ENCODE results near the gene TTC24.
A peak's percentile ranks its signal among the peaks of the same experiment; 100 is the strongest.

TTC24 gene

DNA sequence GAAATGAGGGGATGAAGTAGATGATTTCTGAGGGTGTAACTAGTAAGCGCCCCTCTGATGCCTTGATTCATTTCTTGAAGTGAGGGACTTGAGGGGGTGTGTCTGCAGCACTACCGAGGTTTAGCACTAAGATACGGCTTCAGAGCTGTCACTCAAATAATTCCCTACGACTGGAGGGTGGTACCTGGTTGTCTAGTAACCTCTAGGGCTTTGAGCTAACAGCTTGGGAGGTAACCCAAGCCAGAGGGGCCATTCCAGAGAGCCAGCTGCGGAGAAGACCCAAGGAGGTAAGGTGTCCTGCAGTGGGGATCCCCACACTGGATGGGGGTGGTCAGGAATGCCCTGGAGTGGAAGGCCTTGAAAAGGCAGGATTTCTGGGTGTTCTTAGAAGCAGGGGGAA, at the start of gene TTC24:
TTC24 (plus strand) TSS at position 252 of the 400 bp plus-strand sequence. CDS start 1,642 bp downstream, outside the sequence.
- Mint-ChIP-seq H3K4me3 (peak within 1 kb of the TSS in 1 of 2 donors; percentile 11), H3K27me3 (no peaks in the 10 kb centered on the region), H3K4me1 (peaks cover 25 to 45% of the 10 kb centered on the region in 2 donors), H3K36me3 (peaks cover under 1 to 4% of the 10 kb centered on the region in 2 donors), H3K9me3 (no peaks in the 10 kb centered on the region), H3K27ac (no peak within 1 kb of the TSS)
- ATAC-seq (replicated peaks) (no peak), DNase-seq (no peak)

DNA sequence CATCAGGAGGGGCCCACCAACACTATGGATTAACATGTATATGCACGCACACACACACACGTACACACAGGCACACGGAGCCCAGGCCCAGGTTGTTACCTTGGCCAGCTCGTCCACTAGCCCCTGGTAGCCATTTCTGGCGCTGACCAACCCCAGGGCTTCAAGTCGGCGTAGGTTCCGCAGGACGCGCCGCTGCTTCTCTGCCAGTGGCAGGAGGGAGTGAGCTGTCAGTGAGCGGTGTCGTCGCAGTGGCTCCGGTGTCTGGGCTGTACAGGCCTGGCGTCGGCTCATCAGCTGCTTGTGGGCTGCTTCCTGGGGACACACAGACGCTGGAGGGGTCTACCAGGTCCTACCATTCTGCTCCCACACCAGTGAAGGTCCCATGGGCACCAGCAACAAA, 49.5 kb upstream of the TTC24 start:
- Mint-ChIP-seq H3K36me3 (peaks cover 0 to 2% of the 10 kb centered on the region in 2 donors), H3K9me3 (no peaks in the 10 kb centered on the region), H3K4me3 (no peak overlapping the region), H3K27me3 (no peaks in the 10 kb centered on the region), H3K4me1 (peaks cover 13 to 21% of the 10 kb centered on the region in 2 donors), H3K27ac (no peak overlapping the region)
- ATAC-seq (replicated peaks) (no peak), DNase-seq (no peak)

DNA sequence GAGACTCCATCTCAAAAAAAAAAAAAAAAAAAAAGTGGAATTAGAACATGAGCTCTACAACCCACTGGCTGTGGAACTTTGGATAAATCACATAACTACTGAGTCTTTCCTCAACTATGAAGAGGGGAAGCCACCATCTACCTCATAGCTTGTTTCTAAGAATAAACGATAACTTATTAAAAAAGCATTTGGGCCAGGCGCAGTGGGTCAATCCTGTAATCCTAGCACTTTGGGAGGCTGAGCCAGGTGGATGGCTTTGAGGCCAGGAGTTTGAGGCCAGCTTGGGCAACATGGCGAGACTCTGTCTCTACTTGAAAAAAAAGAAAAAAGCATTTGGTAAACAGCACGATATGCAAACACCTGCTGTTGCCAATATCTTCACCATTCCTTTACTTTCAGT, 47.1 kb upstream of the TTC24 start:
- Mint-ChIP-seq H3K9me3 (no peaks in the 10 kb centered on the region), H3K27ac (no peak overlapping the region), H3K4me1 (peaks cover 6% of the 10 kb centered on the region in 2 donors), H3K36me3 (no peaks in the 10 kb centered on the region), H3K4me3 (no peak overlapping the region), H3K27me3 (no peaks in the 10 kb centered on the region)
- ATAC-seq (replicated peaks) (no peak), DNase-seq (no peak)

DNA sequence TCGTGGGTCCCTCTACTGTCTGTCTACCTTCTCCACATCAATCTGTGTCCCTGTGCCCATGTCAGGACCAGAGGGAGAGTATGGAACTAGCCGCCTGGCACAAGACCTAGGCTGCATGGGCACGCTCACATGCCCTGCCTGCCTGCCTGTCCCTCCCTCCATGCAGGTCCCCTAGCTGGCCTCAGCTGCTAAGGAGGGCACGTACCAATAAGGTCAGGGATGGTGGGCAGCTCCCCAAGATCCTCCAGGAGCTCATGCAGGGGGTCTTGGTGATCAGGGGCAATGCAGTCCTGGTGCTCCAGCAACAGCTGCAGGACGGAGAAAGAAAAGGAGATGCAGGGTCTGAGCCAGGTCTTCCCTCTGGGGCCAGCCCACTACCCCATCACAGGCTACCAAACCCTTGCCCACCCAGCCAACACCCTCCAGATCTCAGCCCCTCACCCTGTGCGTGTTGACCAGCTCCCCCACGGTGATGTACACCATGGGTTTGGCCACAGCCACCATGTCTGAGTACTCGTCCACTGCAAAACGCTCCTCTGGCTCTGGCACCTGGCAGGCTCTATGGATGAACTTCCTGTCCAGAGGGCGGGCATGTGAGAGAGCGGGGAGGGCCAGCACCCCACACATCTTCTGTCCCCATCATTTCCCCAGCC, 45.8 kb upstream of the TTC24 start:
- Mint-ChIP-seq H3K9me3 (no peaks in the 10 kb centered on the region), H3K4me1 (no peaks in the 10 kb centered on the region), H3K27ac (peak overlapping the region; percentile 4), H3K4me3 (no peak overlapping the region), H3K27me3 (no peaks in the 10 kb centered on the region), H3K36me3 (no peaks in the 10 kb centered on the region)
- no peak for DNase-seq
- no peak for ATAC-seq (replicated peaks)

DNA sequence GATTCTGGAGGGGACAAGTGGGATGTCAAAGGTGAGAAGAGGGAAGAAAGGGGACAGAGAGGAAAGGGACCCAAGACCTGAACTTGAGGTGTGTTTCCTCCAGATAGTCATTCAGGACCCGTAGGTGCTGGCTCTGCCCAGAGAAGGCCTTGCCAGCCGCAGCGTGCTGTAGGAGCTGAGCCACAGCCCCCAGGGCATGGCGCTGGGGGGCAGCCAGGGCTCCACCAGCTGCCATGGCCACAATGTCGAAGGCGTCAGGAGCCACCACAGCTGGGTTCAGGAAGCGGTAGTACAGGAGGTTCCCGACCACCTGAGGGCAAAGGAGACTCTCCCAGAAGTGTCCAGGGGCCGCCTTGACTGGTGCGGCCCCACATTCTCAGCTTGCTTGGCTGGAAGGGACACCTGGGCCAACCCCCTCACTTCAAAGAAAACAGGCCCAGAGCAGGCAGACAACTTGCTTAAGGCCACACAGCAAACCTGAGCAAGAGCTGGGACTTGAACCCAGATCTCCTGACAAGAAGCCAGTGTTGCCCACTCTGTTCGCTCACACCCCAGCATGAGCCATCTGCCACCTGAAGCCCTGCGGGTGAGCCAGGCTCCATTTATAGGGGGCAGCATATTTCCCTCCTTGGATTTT, 45.0 kb upstream of the TTC24 start:
- Mint-ChIP-seq H3K9me3 (no peaks in the 10 kb centered on the region), H3K4me3 (no peak overlapping the region), H3K36me3 (no peaks in the 10 kb centered on the region), H3K27ac (peak overlapping the region; percentile 4), H3K4me1 (no peaks in the 10 kb centered on the region), H3K27me3 (no peaks in the 10 kb centered on the region)
- no peak for ATAC-seq (replicated peaks)
- DNase-seq: no peak

DNA sequence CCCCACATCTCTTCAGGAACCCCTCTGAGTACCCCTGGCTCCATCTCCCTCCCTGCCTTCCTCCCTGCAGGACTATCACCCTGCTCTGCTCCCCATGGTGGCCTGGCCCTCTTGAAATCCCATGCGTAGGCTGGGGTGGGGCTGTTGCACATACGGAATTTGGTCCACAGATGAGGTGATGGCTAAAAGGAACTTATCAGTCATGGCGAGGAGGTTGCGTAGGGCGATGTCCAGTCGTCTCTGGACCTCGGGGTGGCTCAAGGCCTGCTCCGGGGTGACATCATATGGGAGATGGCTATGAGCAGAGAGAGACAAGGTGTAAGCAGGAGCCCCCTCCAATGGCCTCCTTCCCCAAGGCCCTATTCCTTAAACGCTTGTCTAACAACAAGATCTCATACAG, 42.5 kb upstream of the TTC24 start:
- Mint-ChIP-seq H3K9me3 (no peaks in the 10 kb centered on the region), H3K36me3 (no peaks in the 10 kb centered on the region), H3K27ac (no peak overlapping the region), H3K4me3 (no peak overlapping the region), H3K4me1 (no peaks in the 10 kb centered on the region), H3K27me3 (no peaks in the 10 kb centered on the region)
- ATAC-seq (replicated peaks): no peak
- DNase-seq: no peak

DNA sequence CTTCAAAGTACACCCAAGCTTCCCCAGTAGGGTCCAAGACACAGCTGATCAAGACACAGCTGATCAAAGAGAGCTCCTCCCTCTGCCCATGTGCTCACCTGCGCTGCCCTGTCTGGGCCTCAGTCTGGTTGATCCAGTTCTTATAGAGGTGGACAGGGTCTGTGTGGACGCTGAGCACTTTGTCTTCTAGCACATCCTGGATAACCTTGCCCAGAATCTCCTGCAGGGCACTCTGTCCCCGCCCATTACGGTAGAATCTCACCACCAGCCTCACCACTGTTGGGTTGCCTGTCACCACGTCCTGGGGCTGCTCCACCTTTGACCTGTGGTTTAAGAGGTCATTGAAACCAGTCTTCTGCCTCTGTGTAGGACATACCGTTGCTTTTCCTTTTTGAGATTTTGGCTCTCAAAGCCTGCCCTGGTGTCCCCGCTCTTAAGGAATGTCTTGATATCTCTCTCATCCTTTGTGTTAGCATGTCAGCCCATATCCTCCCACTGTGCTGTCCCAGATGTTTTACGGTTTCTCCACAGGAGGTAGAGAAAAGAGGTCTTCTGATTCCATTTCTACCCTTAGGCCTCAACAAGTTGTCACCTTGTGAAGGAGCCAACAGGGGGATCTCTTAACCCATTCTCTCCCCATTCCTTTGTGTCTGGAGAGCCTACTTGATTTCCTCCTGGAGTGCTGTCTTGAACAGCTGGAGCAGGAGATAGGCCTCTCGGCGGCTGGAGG, 40.6 kb upstream of the TTC24 start:
- H3K9me3 Mint-ChIP-seq: no peaks in the 10 kb centered on the region
- no peaks in the 10 kb centered on the region for H3K4me1 Mint-ChIP-seq
- DNase-seq (no peak), ATAC-seq (replicated peaks) (no peak)
- no peak overlapping the region for H3K4me3 Mint-ChIP-seq
- no peak overlapping the region for H3K27ac Mint-ChIP-seq
- no peaks in the 10 kb centered on the region for H3K27me3 Mint-ChIP-seq
- H3K36me3 Mint-ChIP-seq: no peaks in the 10 kb centered on the region

DNA sequence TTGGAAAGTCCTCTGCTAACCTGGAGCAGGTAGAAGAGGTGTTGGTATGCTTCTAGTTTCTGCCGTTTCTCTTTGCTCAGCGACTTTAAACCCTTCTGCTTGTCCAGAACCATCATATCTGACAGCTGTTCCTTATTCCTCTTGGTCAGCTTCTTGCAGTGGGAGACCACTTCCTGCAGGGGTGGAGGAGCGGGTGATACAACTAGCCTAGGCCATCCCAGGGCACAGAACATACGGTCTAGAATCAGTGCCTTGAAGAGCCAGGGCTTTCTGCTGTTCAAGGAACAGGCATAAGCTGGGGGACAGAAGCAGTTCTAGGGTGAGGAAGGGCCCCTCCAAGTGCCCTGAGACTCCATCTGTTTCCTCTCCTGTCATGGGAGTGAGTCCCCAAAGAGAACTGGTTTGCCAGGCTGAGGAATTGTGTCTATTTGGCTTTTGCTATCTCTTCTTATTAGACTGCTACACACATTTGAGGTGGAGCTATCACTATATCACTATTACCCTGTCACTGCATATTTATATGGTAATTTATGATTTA, 39.6 kb upstream of the TTC24 start:
- Mint-ChIP-seq H3K4me3 (no peak overlapping the region), H3K36me3 (no peaks in the 10 kb centered on the region), H3K27ac (no peak overlapping the region)

DNA sequence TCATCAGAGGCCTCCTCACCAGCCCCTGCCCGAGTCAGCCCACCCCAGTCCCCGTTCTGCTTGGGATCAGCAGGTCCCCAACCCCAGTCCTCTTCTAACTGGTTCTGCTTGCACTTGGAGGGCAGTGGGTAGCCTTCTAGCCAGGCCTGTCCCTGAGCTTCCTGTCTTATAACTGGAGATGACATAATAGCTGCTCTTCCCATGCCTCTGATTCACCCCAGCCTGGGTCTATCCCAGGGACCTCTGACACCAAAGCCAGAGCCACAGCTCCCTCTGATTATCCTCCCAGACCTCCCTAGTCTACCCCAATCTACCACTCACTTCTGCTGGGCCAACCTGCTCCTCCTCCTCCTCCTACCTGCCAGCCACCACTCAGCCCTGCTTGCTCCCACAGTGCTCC, 38.6 kb upstream of the TTC24 start:
- Mint-ChIP-seq H3K4me1 (peaks cover 3 to 6% of the 10 kb centered on the region in 2 donors), H3K4me3 (no peak overlapping the region), H3K36me3 (no peaks in the 10 kb centered on the region), H3K9me3 (no peaks in the 10 kb centered on the region), H3K27ac (no peak overlapping the region), H3K27me3 (no peaks in the 10 kb centered on the region)
- ATAC-seq (replicated peaks) (no peak), DNase-seq (no peak)

More for the DNA sequence above, 39.6 kb upstream of the TTC24 start:
- ATAC-seq (replicated peaks): no peak
- H3K4me1 Mint-ChIP-seq: peaks cover 3 to 5% of the 10 kb centered on the region in 2 donors
- H3K27me3 Mint-ChIP-seq: no peaks in the 10 kb centered on the region
- DNase-seq: no peak
- H3K9me3 Mint-ChIP-seq: no peaks in the 10 kb centered on the region

DNA sequence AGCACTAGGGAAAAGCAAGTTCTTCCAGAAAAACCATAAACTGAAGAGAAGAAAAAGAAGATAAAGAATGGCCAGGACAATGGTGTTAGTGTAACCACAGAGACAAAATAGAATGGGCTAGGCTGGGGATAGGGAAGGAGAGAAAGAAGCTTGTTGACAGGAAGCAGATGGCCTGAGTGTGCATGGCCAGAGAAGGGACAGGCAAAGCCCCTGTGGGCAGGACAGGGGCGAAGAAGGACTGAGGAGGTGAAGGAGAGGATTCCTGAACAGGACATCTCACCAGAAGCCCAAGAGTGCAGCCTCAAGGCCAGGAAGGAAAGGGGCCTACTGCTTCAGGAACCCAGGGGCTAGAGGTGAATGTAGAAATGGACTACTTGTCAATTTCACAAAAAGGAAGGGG, 36.5 kb upstream of the TTC24 start:
- Mint-ChIP-seq H3K4me1 (peaks cover 6% of the 10 kb centered on the region in 2 donors), H3K36me3 (peaks cover 0 to 1% of the 10 kb centered on the region in 2 donors), H3K27ac (no peak overlapping the region), H3K4me3 (no peak overlapping the region), H3K9me3 (no peaks in the 10 kb centered on the region), H3K27me3 (no peaks in the 10 kb centered on the region)
- DNase-seq: no peak
- no peak for ATAC-seq (replicated peaks)

DNA sequence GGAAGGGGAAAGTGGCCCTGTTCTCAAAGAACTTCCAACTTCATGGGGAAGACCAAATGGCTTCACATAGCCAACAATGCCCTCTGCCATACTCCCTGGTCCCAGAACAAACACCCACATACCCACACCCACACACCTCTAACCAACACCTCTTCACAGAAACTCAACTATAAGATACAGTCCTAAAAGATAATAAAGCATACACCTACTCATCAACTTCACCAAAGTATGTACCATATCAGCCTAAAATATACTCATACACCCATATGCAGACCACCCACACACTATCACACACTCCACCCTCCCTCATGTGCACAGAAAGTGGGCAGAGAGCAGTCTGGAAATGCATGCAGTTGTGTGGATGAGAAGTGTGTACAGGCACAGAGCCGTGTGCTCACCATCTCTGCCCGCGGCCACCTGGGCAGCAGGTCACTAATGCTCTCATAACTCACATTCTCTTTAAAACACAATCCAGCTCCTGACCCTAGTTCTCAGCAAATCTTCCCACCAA, 34.9 kb upstream of the TTC24 start:
- ATAC-seq (replicated peaks): no peak
- Mint-ChIP-seq H3K27ac (no peak overlapping the region), H3K27me3 (no peaks in the 10 kb centered on the region), H3K4me1 (peaks cover 6% of the 10 kb centered on the region in 2 donors), H3K4me3 (no peak overlapping the region), H3K36me3 (peaks cover 0 to 1% of the 10 kb centered on the region in 2 donors), H3K9me3 (no peaks in the 10 kb centered on the region)
- no peak for DNase-seq

DNA sequence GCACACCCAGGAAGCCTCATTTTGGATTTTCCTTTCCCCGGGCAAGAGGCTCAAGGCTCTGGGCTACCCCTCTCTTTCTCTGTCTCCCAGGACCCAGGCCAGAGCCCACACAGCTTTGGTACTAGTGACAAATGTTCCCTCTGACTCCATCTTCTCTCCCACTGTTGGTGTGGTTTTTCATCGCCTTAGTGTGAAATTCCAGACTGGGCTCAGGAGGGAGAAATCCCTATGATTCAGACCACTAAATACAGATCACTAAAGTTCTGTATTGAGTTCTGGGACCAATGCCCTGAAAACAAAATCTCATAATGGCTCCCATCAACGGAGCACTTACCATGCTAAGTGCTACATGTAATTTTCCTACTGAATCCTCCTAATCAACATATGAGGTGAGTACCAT, 33.3 kb upstream of the TTC24 start:
- ATAC-seq (replicated peaks) (no peak), DNase-seq (no peak)
- Mint-ChIP-seq H3K4me3 (no peak overlapping the region), H3K36me3 (peaks cover 0 to 1% of the 10 kb centered on the region in 2 donors), H3K27ac (no peak overlapping the region), H3K4me1 (peaks cover 13 to 16% of the 10 kb centered on the region in 2 donors), H3K27me3 (no peaks in the 10 kb centered on the region), H3K9me3 (no peaks in the 10 kb centered on the region)

DNA sequence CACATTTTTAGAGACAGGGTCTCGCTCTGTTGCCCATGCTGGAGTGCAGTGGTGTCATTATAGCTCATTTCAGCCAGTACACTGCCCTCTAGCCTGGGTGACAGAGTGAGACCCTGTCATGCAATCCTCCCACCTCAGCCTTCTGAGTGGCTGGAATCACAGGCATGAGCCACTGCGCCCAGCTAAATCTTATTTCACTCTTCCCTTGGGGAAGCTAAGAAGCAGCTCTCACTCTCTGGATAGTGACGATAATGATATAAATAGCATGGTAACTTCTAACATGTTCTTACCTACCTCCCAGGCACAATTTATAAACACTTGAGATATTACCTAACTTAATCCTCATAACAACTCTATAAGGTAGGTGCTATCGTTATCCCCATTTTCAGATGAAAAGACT, 32.1 kb upstream of the TTC24 start:
- no peak for DNase-seq
- no peak overlapping the region for H3K4me3 Mint-ChIP-seq
- H3K27me3 Mint-ChIP-seq: no peaks in the 10 kb centered on the region
- peak overlapping the region; percentile 57 for H3K27ac Mint-ChIP-seq
- peaks cover 24 to 28% of the 10 kb centered on the region in 2 donors for H3K4me1 Mint-ChIP-seq
- H3K9me3 Mint-ChIP-seq: no peaks in the 10 kb centered on the region
- no peak for ATAC-seq (replicated peaks)
- peaks cover 0 to 1% of the 10 kb centered on the region in 2 donors for H3K36me3 Mint-ChIP-seq

DNA sequence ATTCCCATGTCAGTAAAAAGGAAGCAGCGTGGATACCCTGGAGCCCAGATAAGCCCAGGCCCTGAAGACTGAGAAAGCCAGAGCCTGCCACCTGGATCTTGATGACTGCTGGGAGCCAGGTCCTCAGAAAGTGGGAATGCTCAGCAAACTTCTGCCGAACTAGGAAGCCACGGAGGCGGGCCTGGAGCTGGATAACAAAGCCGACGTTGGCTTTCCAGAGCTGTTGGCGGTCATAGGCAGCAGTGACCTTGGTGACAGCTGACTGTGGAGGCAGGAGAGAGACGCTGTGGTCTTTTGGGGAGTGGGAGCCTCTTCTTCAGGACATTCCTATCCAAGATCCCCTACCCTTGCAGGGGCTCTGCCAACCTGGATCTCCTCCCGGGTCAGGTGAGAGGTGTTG, 31.5 kb upstream of the TTC24 start:
- Mint-ChIP-seq H3K4me3 (no peak overlapping the region), H3K9me3 (no peaks in the 10 kb centered on the region), H3K27ac (no peak overlapping the region), H3K27me3 (no peaks in the 10 kb centered on the region), H3K36me3 (peaks cover 0 to 1% of the 10 kb centered on the region in 2 donors), H3K4me1 (peaks cover 27 to 33% of the 10 kb centered on the region in 2 donors)
- no peak for ATAC-seq (replicated peaks)
- DNase-seq: no peak
